Umbilical cord (tissue), 2 donors: ENCODE data around the gene MN1. TPM values are rescaled to one million over a fixed set of nuclear protein-coding genes. Genes with fewer than 3 reads are reported as not detected.
A peak's percentile ranks its signal among the peaks of the same experiment; 100 is the strongest.

Source experiments
- DNase-seq: peaks from one replicate; pipeline ENCODE4 v3.0.0-alpha.2; 2015; ENCODE audit warnings: low spot score
- total RNA-seq: library from RNA; depleted of rRNA; stranded (reverse); fragments of >200 nt; gene quantifications from one replicate; pipeline ENCODE4 v1.2.3, GENCODE V29; 2014; ENCODE audit warnings: low replicate concordance; ENCODE audit not compliant: insufficient read depth

MN1 gene
- total RNA-seq = 9.9 TPM

GRCh38 chr22:27801616-27802345, at the start of gene MN1:
MN1 (minus strand) TSS chr22:27801756; CDS start chr22:27800543, 1,213 bp downstream.
- peak; percentile 82 for DNase-seq

- DNase-seq = no peak
These were observed 48.5 kb upstream of the MN1 start for GRCh38 chr22:27850000-27850521.

- DNase-seq = no peak
These were observed 46.4 kb upstream of the MN1 start for GRCh38 chr22:27848005-27848404.

GRCh38 chr22:27846910-27847309, 45.4 kb upstream of the MN1 start:
- no peak for DNase-seq

GRCh38 chr22:27846248-27846757, 44.7 kb upstream of the MN1 start:
- DNase-seq = no peak

- no peak for DNase-seq
These were observed 44.1 kb upstream of the MN1 start for GRCh38 chr22:27845644-27846043.

- peak; percentile 35 for DNase-seq
These were observed 43.4 kb upstream of the MN1 start for GRCh38 chr22:27844656-27845591.

- DNase-seq = no peak
These were observed 42.7 kb upstream of the MN1 start for GRCh38 chr22:27844256-27844655.

- DNase-seq = no peak
These were observed 41.9 kb upstream of the MN1 start for GRCh38 chr22:27843441-27843840.

- peak; percentile 71 for DNase-seq
These were observed 41.3 kb upstream of the MN1 start for GRCh38 chr22:27842669-27843431.

GRCh38 chr22:27842201-27842600, 40.6 kb upstream of the MN1 start:
- DNase-seq = no peak

- no peak for DNase-seq
These were observed 38.9 kb upstream of the MN1 start for GRCh38 chr22:27840436-27840835.

- DNase-seq = no peak
These were observed 37.6 kb upstream of the MN1 start for GRCh38 chr22:27839057-27839660.

- peak; percentile 73 for DNase-seq
These were observed 34.6 kb upstream of the MN1 start for GRCh38 chr22:27836181-27836580.

- no peak for DNase-seq
These were observed 33.9 kb upstream of the MN1 start for GRCh38 chr22:27835446-27835845.

- DNase-seq = no peak
These were observed 33.0 kb upstream of the MN1 start for GRCh38 chr22:27834364-27835185.

GRCh38 chr22:27833803-27834202, 32.2 kb upstream of the MN1 start:
- DNase-seq = no peak

GRCh38 chr22:27832606-27833005, 31.1 kb upstream of the MN1 start:
- DNase-seq = no peak

- no peak for DNase-seq
These were observed 28.1 kb upstream of the MN1 start for GRCh38 chr22:27829620-27830019.
